AG04450 (cell line): Measurements from ENCODE around the gene ANKRD55. TPM values are rescaled to one million over a fixed set of nuclear protein-coding genes. Genes with fewer than 3 reads are reported as not detected.

Source experiments
- CTCF ChIA-PET: fragments of 300-600, 350-600 bp; formaldehyde crosslinking; extraction: SDS; loops from one replicate; lab custom pipeline; 2022; ENCODE audit warnings: antibody characterized with exemption, inconsistent platforms; lab: Charles Lee
- POLR2A ChIA-PET: fragments of 350-600 bp; formaldehyde crosslinking; extraction: SDS; loops from one replicate; lab custom pipeline; 2021; ENCODE audit warnings: antibody characterized with exemption, inconsistent platforms; lab: Yijun Ruan, JAX
- DNase-seq: peaks from one replicate; pipeline ENCODE4 v3.0.0-alpha.2; 2011; ENCODE audit warnings: low read depth, low spot score
- H3K27ac ChIP-seq: one replicate; pipeline ENCODE4 v1.5.1; 2012; ENCODE audit warnings: low read depth, low read length, control low read depth
- H3K27me3 ChIP-seq: one replicate; pipeline ENCODE4 v1.6.0; 2012; ENCODE audit warnings: low read length; ENCODE audit not compliant: control insufficient read depth, insufficient read depth
- H3K4me3 ChIP-seq: 2 replicates; pipeline ENCODE4 v1.5.1; 2011; ENCODE audit warnings: mild to moderate bottlenecking, low read depth, low read length, control low read depth
- H3K9me3 ChIP-seq: 2 replicates; pipeline ENCODE4 v1.5.1; 2012; ENCODE audit warnings: low read length; ENCODE audit not compliant: control insufficient read depth, insufficient read depth
- CTCF ChIP-seq: IDR thresholded peaks from 2 replicates; pipeline ENCODE4 v1.5.1; 2011; ENCODE audit warnings: low read depth, low read length, control low read depth, inconsistent platforms
- polyA plus RNA-seq: library from polyadenylated mRNA; depleted of rRNA; stranded (reverse); fragments of >200 nt; gene quantifications from 2 replicates; pipeline ENCODE4 v1.2.3, GENCODE V29; 2011

The ANKRD55 gene
- polyA plus RNA-seq, 1 experiment = not detected

GRCh38 chr5:56069652-56070226 is 163.4 kb downstream of the ANKRD55 start:
- no peak overlapping the region for H3K27ac ChIP-seq
- CTCF ChIA-PET = no interaction called here
- POLR2A ChIA-PET = interaction anchor here (0.7 kb wide), 1 partner anchor 509 kb away, joined by 3 read pairs; no protein-coding TSS in a partner anchor
- no peaks in the 10 kb centered on the region for H3K27me3 ChIP-seq
- DNase-seq = no peak
- H3K4me3 ChIP-seq = no peak overlapping the region
- no peak for TF ChIP-seq CTCF
- no peaks in the 10 kb centered on the region for H3K9me3 ChIP-seq

DNA sequence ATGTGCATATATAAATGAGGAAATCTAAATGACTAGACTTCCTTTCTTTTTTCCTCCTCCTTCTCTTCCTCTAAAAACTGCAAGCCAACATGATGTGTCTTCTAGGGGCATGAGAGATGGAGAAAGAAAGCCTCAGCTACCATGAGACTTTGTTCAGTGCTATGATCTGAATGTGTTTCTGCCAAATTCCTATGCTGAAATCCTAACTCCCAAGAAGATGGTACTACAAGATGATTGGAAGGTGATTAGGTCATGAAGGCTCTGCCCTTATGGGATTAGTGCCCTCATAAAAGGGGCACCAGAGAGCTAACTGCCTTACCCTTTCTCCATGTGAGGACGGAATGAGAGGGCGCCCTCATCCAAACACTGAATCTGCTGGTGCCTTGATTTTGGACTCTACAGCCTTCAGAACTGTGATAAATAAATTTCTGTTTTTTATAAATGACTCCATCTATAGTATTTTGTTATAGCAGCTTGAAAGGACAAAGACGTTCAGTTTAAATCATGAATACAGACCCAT is 166.1 kb downstream of the ANKRD55 start:
- POLR2A ChIA-PET = no interaction called here
- no peak overlapping the region for H3K4me3 ChIP-seq
- CTCF ChIA-PET = no interaction called here
- H3K27me3 ChIP-seq = no peaks in the 10 kb centered on the region
- no peak for DNase-seq
- no peak overlapping the region for H3K27ac ChIP-seq
- H3K9me3 ChIP-seq = no peaks in the 10 kb centered on the region
- TF ChIP-seq CTCF = no peak

- Histone ChIP-seq H3K27me3 (no peaks in the 10 kb centered on the region), H3K27ac (no peak overlapping the region), H3K9me3 (no peaks in the 10 kb centered on the region), H3K4me3 (no peak overlapping the region)
- CTCF ChIA-PET = interaction anchor here (0.8 kb wide), 1 partner anchor 130 kb away, joined by 3 read pairs; no protein-coding TSS in a partner anchor
- POLR2A ChIA-PET = no interaction called here
- TF ChIP-seq CTCF = no peak
- no peak for DNase-seq
Measured at GRCh38 chr5:56064984-56065383, 168.1 kb downstream of the ANKRD55 start.

- Histone ChIP-seq H3K4me3 (no peak overlapping the region), H3K27me3 (no peaks in the 10 kb centered on the region), H3K27ac (no peak overlapping the region), H3K9me3 (no peaks in the 10 kb centered on the region)
- no peak for DNase-seq
- CTCF ChIA-PET = interaction anchor here (0.6 kb wide), 1 partner anchor 91 kb away, joined by 3 read pairs; no protein-coding TSS in a partner anchor
- no peak for TF ChIP-seq CTCF
- POLR2A ChIA-PET = no interaction called here
Measured at GRCh38 chr5:56060276-56061110, 172.6 kb downstream of the ANKRD55 start.

DNA sequence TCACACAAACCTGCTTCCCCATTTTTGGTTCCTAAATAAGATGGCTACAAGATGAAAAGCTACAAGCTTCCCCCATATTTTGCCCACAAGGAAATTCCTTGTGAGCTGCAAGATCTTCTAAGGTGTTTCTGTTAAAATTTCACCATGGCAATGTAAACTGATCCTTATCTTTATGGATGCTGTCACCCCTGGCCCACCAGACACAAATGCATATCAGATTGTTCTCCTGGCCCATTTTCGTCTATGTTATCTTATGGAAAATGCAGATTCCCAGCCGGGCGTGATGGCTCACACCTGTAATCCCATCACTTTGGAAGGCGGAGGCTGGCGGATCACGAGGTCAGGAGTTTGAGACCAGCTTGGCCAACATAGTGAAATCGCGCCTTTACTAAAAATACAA is 173.3 kb downstream of the ANKRD55 start:
- H3K27me3 ChIP-seq = no peaks in the 10 kb centered on the region
- no peak for DNase-seq
- ChIA-PET CTCF (interaction anchor here (0.6 kb wide), 1 partner anchor 91 kb away, joined by 3 read pairs; no protein-coding TSS in a partner anchor), POLR2A (no interaction called here)
- no peak overlapping the region for H3K4me3 ChIP-seq
- H3K9me3 ChIP-seq = no peaks in the 10 kb centered on the region
- no peak overlapping the region for H3K27ac ChIP-seq
- TF ChIP-seq CTCF = no peak
